ENCODE data around the gene CP. TPM values are rescaled to one million over a fixed set of nuclear protein-coding genes. Genes with fewer than 3 reads are reported as not detected.
A peak's percentile ranks its signal among the peaks of the same experiment; 100 is the strongest.

The CP gene
- total and polyA plus RNA-seq, 2 of the 13 experiments (the other 11 are each of a cell fraction or from before 2014, with no cell fraction given) = 42.6 to 789 TPM

DNA sequence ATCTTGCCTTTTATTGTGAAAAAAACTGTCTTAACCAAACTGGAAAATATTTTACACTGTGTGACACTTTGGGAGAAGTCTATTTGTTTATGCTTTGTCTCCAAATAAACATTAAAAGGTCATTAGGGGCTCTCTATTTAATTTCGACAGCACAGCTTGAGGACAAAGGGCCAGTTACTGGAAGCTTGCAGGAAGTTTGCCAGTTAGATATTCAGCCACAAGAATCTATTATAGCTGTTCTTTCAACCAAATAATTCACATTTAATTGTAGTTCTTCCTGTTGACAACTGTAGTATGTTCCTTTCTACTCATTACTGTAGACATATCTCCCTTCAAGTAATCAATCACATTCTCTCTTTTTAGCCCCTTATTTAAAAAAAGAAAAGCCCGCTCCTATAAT, 6.1 kb downstream of the CP start (continued):
- TF ChIP-seq, protein P1, sequence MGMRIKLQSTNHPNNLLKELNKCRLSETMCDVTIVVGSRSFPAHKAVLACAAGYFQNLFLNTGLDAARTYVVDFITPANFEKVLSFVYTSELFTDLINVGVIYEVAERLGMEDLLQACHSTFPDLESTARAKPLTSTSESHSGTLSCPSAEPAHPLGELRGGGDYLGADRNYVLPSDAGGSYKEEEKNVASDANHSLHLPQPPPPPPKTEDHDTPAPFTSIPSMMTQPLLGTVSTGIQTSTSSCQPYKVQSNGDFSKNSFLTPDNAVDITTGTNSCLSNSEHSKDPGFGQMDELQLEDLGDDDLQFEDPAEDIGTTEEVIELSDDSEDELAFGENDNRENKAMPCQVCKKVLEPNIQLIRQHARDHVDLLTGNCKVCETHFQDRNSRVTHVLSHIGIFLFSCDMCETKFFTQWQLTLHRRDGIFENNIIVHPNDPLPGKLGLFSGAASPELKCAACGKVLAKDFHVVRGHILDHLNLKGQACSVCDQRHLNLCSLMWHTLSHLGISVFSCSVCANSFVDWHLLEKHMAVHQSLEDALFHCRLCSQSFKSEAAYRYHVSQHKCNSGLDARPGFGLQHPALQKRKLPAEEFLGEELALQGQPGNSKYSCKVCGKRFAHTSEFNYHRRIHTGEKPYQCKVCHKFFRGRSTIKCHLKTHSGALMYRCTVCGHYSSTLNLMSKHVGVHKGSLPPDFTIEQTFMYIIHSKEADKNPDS (CRISPR knock-in tag; IDR thresholded peaks at IDR 0.05) = no peak
- TF ChIP-seq MEIS1 (CRISPR knock-in tag; IDR thresholded peaks at IDR 0.05; ENCODE audit: borderline replicate concordance) = no peak
- TF ChIP-seq GATAD1 (CRISPR knock-in tag; IDR thresholded peaks at IDR 0.05) = no peak
- TF ChIP-seq MXD4 (CRISPR knock-in tag; IDR thresholded peaks at IDR 0.05) = no peak
- peak; percentile 30; the same call in 1 of the 2 replicates for TF ChIP-seq ZNF878 (CRISPR knock-in tag; IDR thresholded peaks at IDR 0.05)
- TF ChIP-seq PAF1 (CRISPR knock-in tag; IDR thresholded peaks at IDR 0.05) = no peak
- no peak for TF ChIP-seq SALL2 (CRISPR knock-in tag; IDR thresholded peaks at IDR 0.05)
- TF ChIP-seq MTA1 (CRISPR knock-in tag; IDR thresholded peaks at IDR 0.05; ENCODE audit: borderline replicate concordance) = no peak
- TF ChIP-seq DMAP1 (CRISPR knock-in tag; IDR thresholded peaks at IDR 0.05) = no peak
- TF ChIP-seq IKZF1 (IDR thresholded peaks at IDR 0.05) = no peak
- peak; percentile 84 for TF ChIP-seq MED1 (CRISPR knock-in tag; IDR thresholded peaks at IDR 0.05)
- no peak for TF ChIP-seq ZBTB42 (CRISPR knock-in tag; IDR thresholded peaks at IDR 0.05)
- 0 out of 2 replicates have a peak, but pooled peaks have one; percentile 27 for TF ChIP-seq ATF1 (CRISPR knock-in tag; IDR thresholded peaks at IDR 0.05)
- TF ChIP-seq TARDBP (CRISPR knock-in tag; IDR thresholded peaks at IDR 0.05) = peak; percentile 17; the same call in 1 of the 2 replicates
- TF ChIP-seq SOX5 (CRISPR knock-in tag; IDR thresholded peaks at IDR 0.05; ENCODE audit: borderline replicate concordance) = peak; percentile 74; the same call in 1 of the 2 replicates
- no peak for TF ChIP-seq ATF7-NPFF (CRISPR knock-in tag; IDR thresholded peaks at IDR 0.05; ENCODE audit: low read depth)
- no peak for TF ChIP-seq CAMTA2 (CRISPR knock-in tag; IDR thresholded peaks at IDR 0.05; ENCODE audit: borderline replicate concordance)
- peak; percentile 24; the same call in 1 of the 2 replicates for TF ChIP-seq CREM (IDR thresholded peaks at IDR 0.05)
- no peak for TF ChIP-seq CREM (CRISPR knock-in tag; IDR thresholded peaks at IDR 0.05)
- no peak for TF ChIP-seq SRSF9 (IDR thresholded peaks at IDR 0.05; ENCODE audit: borderline replicate concordance, insufficient read depth, low read depth, low read length, poor library complexity, severe bottlenecking)
- TF ChIP-seq, protein P2, sequence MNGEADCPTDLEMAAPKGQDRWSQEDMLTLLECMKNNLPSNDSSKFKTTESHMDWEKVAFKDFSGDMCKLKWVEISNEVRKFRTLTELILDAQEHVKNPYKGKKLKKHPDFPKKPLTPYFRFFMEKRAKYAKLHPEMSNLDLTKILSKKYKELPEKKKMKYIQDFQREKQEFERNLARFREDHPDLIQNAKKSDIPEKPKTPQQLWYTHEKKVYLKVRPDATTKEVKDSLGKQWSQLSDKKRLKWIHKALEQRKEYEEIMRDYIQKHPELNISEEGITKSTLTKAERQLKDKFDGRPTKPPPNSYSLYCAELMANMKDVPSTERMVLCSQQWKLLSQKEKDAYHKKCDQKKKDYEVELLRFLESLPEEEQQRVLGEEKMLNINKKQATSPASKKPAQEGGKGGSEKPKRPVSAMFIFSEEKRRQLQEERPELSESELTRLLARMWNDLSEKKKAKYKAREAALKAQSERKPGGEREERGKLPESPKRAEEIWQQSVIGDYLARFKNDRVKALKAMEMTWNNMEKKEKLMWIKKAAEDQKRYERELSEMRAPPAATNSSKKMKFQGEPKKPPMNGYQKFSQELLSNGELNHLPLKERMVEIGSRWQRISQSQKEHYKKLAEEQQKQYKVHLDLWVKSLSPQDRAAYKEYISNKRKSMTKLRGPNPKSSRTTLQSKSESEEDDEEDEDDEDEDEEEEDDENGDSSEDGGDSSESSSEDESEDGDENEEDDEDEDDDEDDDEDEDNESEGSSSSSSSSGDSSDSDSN (CRISPR knock-in tag; IDR thresholded peaks at IDR 0.05) = no peak
- TF ChIP-seq, protein P3, sequence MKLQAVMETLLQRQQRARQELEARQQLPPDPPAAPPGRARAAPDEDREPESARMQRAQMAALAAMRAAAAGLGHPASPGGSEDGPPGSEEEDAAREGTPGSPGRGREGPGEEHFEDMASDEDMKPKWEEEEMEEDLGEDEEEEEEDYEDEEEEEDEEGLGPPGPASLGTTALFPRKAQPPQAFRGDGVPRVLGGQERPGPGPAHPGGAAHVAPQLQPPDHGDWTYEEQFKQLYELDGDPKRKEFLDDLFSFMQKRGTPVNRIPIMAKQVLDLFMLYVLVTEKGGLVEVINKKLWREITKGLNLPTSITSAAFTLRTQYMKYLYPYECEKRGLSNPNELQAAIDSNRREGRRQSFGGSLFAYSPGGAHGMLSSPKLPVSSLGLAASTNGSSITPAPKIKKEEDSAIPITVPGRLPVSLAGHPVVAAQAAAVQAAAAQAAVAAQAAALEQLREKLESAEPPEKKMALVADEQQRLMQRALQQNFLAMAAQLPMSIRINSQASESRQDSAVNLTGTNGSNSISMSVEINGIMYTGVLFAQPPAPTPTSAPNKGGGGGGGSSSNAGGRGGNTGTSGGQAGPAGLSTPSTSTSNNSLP (IDR thresholded peaks at IDR 0.05; ENCODE audit: low read depth, low read length) = 0 out of 2 replicates have a peak, but pooled peaks have one; percentile 19

All from HepG2 (cell line).